ENCODE results near the gene SP100. TPM values are rescaled to one million over a fixed set of nuclear protein-coding genes. Genes with fewer than 3 reads are reported as not detected.

The SP100 gene
- total RNA-seq, 1 donor from 2014 or later: 82.0 TPM

- DNase-seq (ENCODE audit: low spot score in 2 of 2): no peak
- no peak for TF ChIP-seq CTCF (IDR thresholded peaks at IDR 0.05)
These were observed 97.2 kb downstream of the SP100 start for GRCh38 chr2:230512955-230513748.

GRCh38 chr2:230520061-230520874, 104.3 kb downstream of the SP100 start:
- Histone ChIP-seq H3K9me3 (peaks cover 0 to 23% of the 10 kb centered on the region in 2 donors), H3K27ac (no peak overlapping the region), H3K27me3 (no peaks in the 10 kb centered on the region), H3K36me3 (peaks cover 0 to 3% of the 10 kb centered on the region in 2 donors), H3K4me3 (no peak overlapping the region), H3K4me1 (no peaks in the 10 kb centered on the region)
- TF ChIP-seq CTCF (IDR thresholded peaks at IDR 0.05): no peak
- intact Hi-C loops (cut with DNase I): no loop called here
- no peak for DNase-seq (ENCODE audit: low spot score in 2 of 2)

More at GRCh38 chr2:230512955-230513748, 97.2 kb downstream of the SP100 start:
- no peaks in the 10 kb centered on the region for H3K9me3 ChIP-seq
- peaks cover 10 to 33% of the 10 kb centered on the region in 2 donors for H3K36me3 ChIP-seq
- H3K27ac ChIP-seq: no peak overlapping the region
- no peaks in the 10 kb centered on the region for H3K4me1 ChIP-seq
- intact Hi-C loops (cut with DNase I): no loop called here
- no peak overlapping the region for H3K4me3 ChIP-seq
- no peaks in the 10 kb centered on the region for H3K27me3 ChIP-seq

GRCh38 chr2:230520875-230521155, 104.8 kb downstream of the SP100 start:
- Histone ChIP-seq H3K27me3 (no peaks in the 10 kb centered on the region), H3K27ac (no peak overlapping the region), H3K4me3 (no peak overlapping the region), H3K36me3 (peaks cover 0 to 3% of the 10 kb centered on the region in 2 donors), H3K4me1 (no peaks in the 10 kb centered on the region), H3K9me3 (peaks cover 0 to 27% of the 10 kb centered on the region in 2 donors)
- no peak for DNase-seq (ENCODE audit: low spot score in 2 of 2)
- intact Hi-C loops (cut with DNase I): no loop called here
- TF ChIP-seq CTCF (IDR thresholded peaks at IDR 0.05): no peak

- H3K4me3 ChIP-seq: no peak overlapping the region
- DNase-seq (ENCODE audit: low spot score in 2 of 2): no peak
- H3K36me3 ChIP-seq: peaks cover 0 to 3% of the 10 kb centered on the region in 2 donors
- TF ChIP-seq CTCF (IDR thresholded peaks at IDR 0.05): no peak
- H3K27ac ChIP-seq: no peak overlapping the region
- H3K9me3 ChIP-seq: peaks cover under 1 to 33% of the 10 kb centered on the region in 2 donors
- no peaks in the 10 kb centered on the region for H3K27me3 ChIP-seq
- intact Hi-C loops (cut with DNase I): no loop called here
- no peaks in the 10 kb centered on the region for H3K4me1 ChIP-seq
These were observed 105.4 kb downstream of the SP100 start for GRCh38 chr2:230521386-230521785.

GRCh38 chr2:230525682-230526081, 109.7 kb downstream of the SP100 start:
- intact Hi-C loops (cut with DNase I): no loop called here

More at GRCh38 chr2:230525682-230526081, 109.7 kb downstream of the SP100 start:
- DNase-seq (ENCODE audit: low spot score in 2 of 2): no peak
- Histone ChIP-seq H3K9me3 (peaks cover 12 to 72% of the 10 kb centered on the region in 2 donors), H3K36me3 (no peaks in the 10 kb centered on the region), H3K4me3 (no peak overlapping the region), H3K27me3 (no peaks in the 10 kb centered on the region), H3K4me1 (no peaks in the 10 kb centered on the region), H3K27ac (no peak overlapping the region)
- TF ChIP-seq CTCF (IDR thresholded peaks at IDR 0.05): no peak
